GM12892 (cell line): ENCODE results near the gene PRICKLE3.

Experiments
- POLR2A ChIP-seq: IDR thresholded peaks from 2 replicates; pipeline ENCODE4 v1.6.1; 2011; ENCODE audit warnings: low read depth, low read length, control low read depth
- POLR2AphosphoS5 ChIP-seq: IDR thresholded peaks from 2 replicates; pipeline ENCODE4 v1.6.1; 2011; ENCODE audit warnings: low read depth, low read length, control low read depth
- TAF1 ChIP-seq: IDR thresholded peaks from 2 replicates; pipeline ENCODE4 v1.6.1; 2011; ENCODE audit warnings: low read depth, mild to moderate bottlenecking, control low read depth, low read length, borderline replicate concordance

GRCh38 chrX:49230500-49231232, 44.5 kb upstream of the PRICKLE3 start:
- TF ChIP-seq TAF1 (no peak), POLR2AphosphoS5 (no peak), POLR2A (no peak; the same call in 1 of the 2 replicates)
